Neural progenitor cell (in vitro differentiated cells): ENCODE results near the gene SLIT1. TPM values are rescaled to one million over a fixed set of nuclear protein-coding genes. Genes with fewer than 3 reads are reported as not detected.

Experiments
- DNase-seq: peaks from one replicate; pipeline ENCODE4 v3.0.0-alpha.2; 2016; ENCODE audit warnings: low spot score
- H2AFZ ChIP-seq: fragments of 200-600 bp; sonication (generic); replicated peaks from 2 replicates; pipeline ENCODE4 v1.6.1; 2016; ENCODE audit warnings: antibody characterized with exemption
- H3F3A ChIP-seq: fragments of 200-600 bp; sonication (generic); 2 replicates; pipeline ENCODE4 v1.6.1; 2016; ENCODE audit warnings: antibody characterized with exemption, low read depth
- H3K27ac ChIP-seq: fragments of 200-600 bp; sonication (generic); 2 replicates; pipeline ENCODE4 v1.5.1; 2016; ENCODE audit warnings: mild to moderate bottlenecking
- H3K27me3 ChIP-seq: fragments of 200-600 bp; sonication (generic); 2 replicates; pipeline ENCODE4 v1.6.1; 2016; ENCODE audit warnings: mild to moderate bottlenecking, moderate library complexity
- H3K36me3 ChIP-seq: fragments of 200-600 bp; sonication (generic); 2 replicates; pipeline ENCODE4 v1.5.1; 2016
- H3K4me1 ChIP-seq: fragments of 200-600 bp; sonication (generic); 2 replicates; pipeline ENCODE4 v1.6.1; 2016; ENCODE audit warnings: mixed run types
- H3K4me2 ChIP-seq: fragments of 200-600 bp; sonication (generic); 2 replicates; pipeline ENCODE4 v1.6.1; 2016
- H3K4me3 ChIP-seq: fragments of 200-600 bp; sonication (generic); 2 replicates; pipeline ENCODE4 v1.5.1; 2016
- H3K79me2 ChIP-seq: fragments of 200-600 bp; sonication (generic); 2 replicates; pipeline ENCODE4 v1.6.1; 2016; ENCODE audit warnings: low read depth
- H3K9ac ChIP-seq: fragments of 200-600 bp; sonication (generic); 2 replicates; pipeline ENCODE4 v1.6.1; 2016
- H3K9me3 ChIP-seq: fragments of 200-600 bp; sonication (generic); 2 replicates; pipeline ENCODE4 v1.5.1; 2016; ENCODE audit warnings: low read depth
- H4K20me1 ChIP-seq: fragments of 200-600 bp; sonication (generic); 2 replicates; pipeline ENCODE4 v1.6.1; 2016; ENCODE audit warnings: low read depth
- H3K27ac Mint-ChIP-seq: 3 replicates; pipeline ENCODE4 v1.8.0; 2021; ENCODE audit warnings: mixed read lengths
- H3K27me3 Mint-ChIP-seq: 2 replicates; pipeline ENCODE4 v1.8.0; 2022; ENCODE audit warnings: low read depth, mild to moderate bottlenecking, inconsistent platforms, moderate library complexity, mixed read lengths; ENCODE audit not compliant: insufficient read depth
- H3K36me3 Mint-ChIP-seq: 3 replicates; pipeline ENCODE4 v1.8.0; 2021; ENCODE audit warnings: mixed read lengths
- H3K4me1 Mint-ChIP-seq: 3 replicates; pipeline ENCODE4 v1.8.0; 2021; ENCODE audit warnings: mixed read lengths
- H3K4me3 Mint-ChIP-seq: 3 replicates; pipeline ENCODE4 v1.8.0; 2021; ENCODE audit warnings: mild to moderate bottlenecking, moderate library complexity, mixed read lengths
- H3K9me3 Mint-ChIP-seq: 3 replicates; pipeline ENCODE4 v1.8.0; 2020; ENCODE audit warnings: mixed read lengths
- EZH2 ChIP-seq: fragments of 200-600 bp; sonication (generic); IDR thresholded peaks from 2 replicates; pipeline ENCODE4 v1.6.1; 2017; ENCODE audit warnings: antibody characterized with exemption, mild to moderate bottlenecking, moderate library complexity
- EZH2phosphoT487 ChIP-seq: fragments of 200-600 bp; sonication (generic); IDR thresholded peaks from 2 replicates; pipeline ENCODE4 v1.6.1; 2017; ENCODE audit warnings: antibody characterized with exemption
- total RNA-seq: library from RNA; depleted of rRNA; stranded (reverse); fragments of >200 nt; gene quantifications from 2 replicates; pipeline ENCODE4 v1.2.3, GENCODE V29; 2015; ENCODE audit warnings: low replicate concordance
- TF ChIP-seq, protein P1 (sequence below): fragments of 200-600 bp; sonication (generic); IDR thresholded peaks from 2 replicates; pipeline ENCODE4 v1.5.1; 2017; ENCODE audit warnings: antibody characterized with exemption, mild to moderate bottlenecking

SLIT1 gene
- total RNA-seq, 1 donor from 2014 or later, result 0.92 TPM

- Histone ChIP-seq H3K79me2 (no peaks in the 10 kb centered on the region), H3K9me3 (no peaks in the 10 kb centered on the region), H2AFZ (no peak overlapping the region), H3K4me3 (no peak overlapping the region), H3F3A (peaks cover 27% of the 10 kb centered on the region), H3K4me2 (peak overlapping the region; percentile 73), H3K36me3 (no peaks in the 10 kb centered on the region), H4K20me1 (peaks cover 21% of the 10 kb centered on the region), H3K4me1 (peaks cover 26% of the 10 kb centered on the region), H3K27ac (peak overlapping the region; percentile 3), H3K27me3 (no peaks in the 10 kb centered on the region), H3K9ac (no peak overlapping the region)
- H3K9me3 Mint-ChIP-seq, result peaks cover 2% of the 10 kb centered on the region
- H3K36me3 Mint-ChIP-seq, result no peaks in the 10 kb centered on the region
- no peak for DNase-seq
- peaks cover 54% of the 10 kb centered on the region for H3K4me1 Mint-ChIP-seq
- peak overlapping the region; percentile 74 for H3K27ac Mint-ChIP-seq
- H3K4me3 Mint-ChIP-seq, result peak overlapping the region; percentile 49
- no peak for TF ChIP-seq EZH2
- TF ChIP-seq, protein P1, sequence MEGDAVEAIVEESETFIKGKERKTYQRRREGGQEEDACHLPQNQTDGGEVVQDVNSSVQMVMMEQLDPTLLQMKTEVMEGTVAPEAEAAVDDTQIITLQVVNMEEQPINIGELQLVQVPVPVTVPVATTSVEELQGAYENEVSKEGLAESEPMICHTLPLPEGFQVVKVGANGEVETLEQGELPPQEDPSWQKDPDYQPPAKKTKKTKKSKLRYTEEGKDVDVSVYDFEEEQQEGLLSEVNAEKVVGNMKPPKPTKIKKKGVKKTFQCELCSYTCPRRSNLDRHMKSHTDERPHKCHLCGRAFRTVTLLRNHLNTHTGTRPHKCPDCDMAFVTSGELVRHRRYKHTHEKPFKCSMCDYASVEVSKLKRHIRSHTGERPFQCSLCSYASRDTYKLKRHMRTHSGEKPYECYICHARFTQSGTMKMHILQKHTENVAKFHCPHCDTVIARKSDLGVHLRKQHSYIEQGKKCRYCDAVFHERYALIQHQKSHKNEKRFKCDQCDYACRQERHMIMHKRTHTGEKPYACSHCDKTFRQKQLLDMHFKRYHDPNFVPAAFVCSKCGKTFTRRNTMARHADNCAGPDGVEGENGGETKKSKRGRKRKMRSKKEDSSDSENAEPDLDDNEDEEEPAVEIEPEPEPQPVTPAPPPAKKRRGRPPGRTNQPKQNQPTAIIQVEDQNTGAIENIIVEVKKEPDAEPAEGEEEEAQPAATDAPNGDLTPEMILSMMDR, result no peak
- TF ChIP-seq EZH2phosphoT487, result no peak
- peaks cover 55% of the 10 kb centered on the region for H3K27me3 Mint-ChIP-seq
Observed at GRCh38 chr10:97150616-97151015, 35.1 kb downstream of the SLIT1 start.

GRCh38 chr10:97150013-97150595, 35.7 kb downstream of the SLIT1 start:
- no peak overlapping the region for H2AFZ ChIP-seq
- DNase-seq, result peak; percentile 74
- H3K4me1 ChIP-seq, result peaks cover 26% of the 10 kb centered on the region
- no peaks in the 10 kb centered on the region for H3K36me3 Mint-ChIP-seq
- H3K9me3 Mint-ChIP-seq, result peaks cover 2% of the 10 kb centered on the region
- H3K9me3 ChIP-seq, result no peaks in the 10 kb centered on the region
- H3K27me3 ChIP-seq, result no peaks in the 10 kb centered on the region
- peaks cover 21% of the 10 kb centered on the region for H4K20me1 ChIP-seq
- peak overlapping the region; percentile 75 for H3K4me3 Mint-ChIP-seq
- H3K4me3 ChIP-seq, result no peak overlapping the region
- H3K79me2 ChIP-seq, result no peaks in the 10 kb centered on the region
- peaks cover 53% of the 10 kb centered on the region for H3K27me3 Mint-ChIP-seq
- peaks cover 27% of the 10 kb centered on the region for H3F3A ChIP-seq
- H3K4me2 ChIP-seq, result peak overlapping the region; percentile 73
- peak overlapping the region; percentile 3 for H3K27ac ChIP-seq
- no peaks in the 10 kb centered on the region for H3K36me3 ChIP-seq
- H3K4me1 Mint-ChIP-seq, result peaks cover 54% of the 10 kb centered on the region
- H3K27ac Mint-ChIP-seq, result peak overlapping the region; percentile 95
- no peak overlapping the region for H3K9ac ChIP-seq
- TF ChIP-seq EZH2 (peak; percentile 32), EZH2phosphoT487 (no peak)

DNA sequence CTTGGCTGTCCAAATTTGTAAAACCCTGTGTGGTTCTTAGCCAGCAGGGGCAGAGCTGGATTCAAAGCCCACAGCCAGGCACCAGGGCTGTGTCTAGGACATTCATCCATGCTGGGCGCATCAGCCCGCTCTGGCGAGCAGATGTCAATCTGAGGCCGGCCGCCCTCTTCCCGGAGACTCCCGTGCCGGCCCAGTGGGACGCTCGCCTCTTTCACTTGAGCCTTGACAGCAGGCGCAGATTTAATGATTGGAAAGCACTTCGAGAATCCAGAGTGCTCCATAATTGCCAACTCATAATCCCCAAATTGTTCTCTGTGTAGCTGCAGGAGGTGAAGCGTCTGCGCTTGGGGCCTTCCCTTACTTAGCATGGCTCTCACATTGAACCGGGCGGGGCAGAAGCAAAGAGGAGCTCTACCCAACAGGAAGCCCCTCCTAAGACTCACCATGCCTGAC, 36.7 kb downstream of the SLIT1 start:
- Histone ChIP-seq H3K9me3 (no peaks in the 10 kb centered on the region), H3K79me2 (no peaks in the 10 kb centered on the region), H3K27ac (no peak overlapping the region), H4K20me1 (peaks cover 21% of the 10 kb centered on the region), H3K36me3 (no peaks in the 10 kb centered on the region), H3K4me1 (peaks cover 32% of the 10 kb centered on the region), H3K4me2 (peak overlapping the region; percentile 73), H3F3A (peaks cover 33% of the 10 kb centered on the region), H3K9ac (no peak overlapping the region), H3K27me3 (no peaks in the 10 kb centered on the region), H3K4me3 (no peak overlapping the region), H2AFZ (no peak overlapping the region)
- H3K9me3 Mint-ChIP-seq, result peaks cover 2% of the 10 kb centered on the region
- peak; percentile 73 for DNase-seq
- TF ChIP-seq EZH2, result no peak
- TF ChIP-seq EZH2phosphoT487, result no peak
- TF ChIP-seq, protein P1, result peak; percentile 21
- peaks cover 45% of the 10 kb centered on the region for H3K27me3 Mint-ChIP-seq
- peak overlapping the region; percentile 95 for H3K27ac Mint-ChIP-seq
- H3K36me3 Mint-ChIP-seq, result no peaks in the 10 kb centered on the region
- peak overlapping the region; percentile 75 for H3K4me3 Mint-ChIP-seq
- H3K4me1 Mint-ChIP-seq, result peaks cover 53% of the 10 kb centered on the region

DNA sequence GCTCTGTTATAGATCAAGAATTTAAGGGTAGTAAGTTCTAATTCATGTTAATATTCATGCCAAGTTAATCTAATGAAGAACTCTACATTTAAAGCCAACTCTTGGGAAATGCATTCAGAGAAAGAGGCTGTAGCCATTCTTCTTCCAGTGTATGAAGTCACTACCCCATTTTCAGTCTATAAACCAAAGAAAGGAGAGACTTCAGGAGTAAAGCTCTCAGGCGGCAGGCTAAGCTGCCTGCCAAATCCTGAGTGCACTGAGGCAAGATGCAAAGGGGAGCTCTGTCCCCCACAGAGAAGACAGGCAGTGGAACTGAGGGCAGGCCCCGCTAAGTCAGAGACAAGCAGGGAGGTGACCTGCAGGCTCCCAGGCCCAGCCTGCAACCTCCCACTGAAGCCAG, 41.5 kb downstream of the SLIT1 start:
- H2AFZ ChIP-seq, result no peak overlapping the region
- peaks cover 7% of the 10 kb centered on the region for H4K20me1 ChIP-seq
- TF ChIP-seq EZH2phosphoT487, result no peak
- TF ChIP-seq, protein P1, result no peak
- TF ChIP-seq EZH2, result no peak
- H3K9me3 ChIP-seq, result no peaks in the 10 kb centered on the region
- H3K9me3 Mint-ChIP-seq, result peaks cover 9% of the 10 kb centered on the region
- H3K9ac ChIP-seq, result no peak overlapping the region
- no peaks in the 10 kb centered on the region for H3K36me3 Mint-ChIP-seq
- H3K27me3 Mint-ChIP-seq, result peaks cover 34% of the 10 kb centered on the region
- H3K4me3 Mint-ChIP-seq, result no peak overlapping the region
- peaks cover 38% of the 10 kb centered on the region for H3K4me1 Mint-ChIP-seq
- H3K79me2 ChIP-seq, result no peaks in the 10 kb centered on the region
- H3K4me2 ChIP-seq, result no peak overlapping the region
- no peak overlapping the region for H3K27ac ChIP-seq
- no peaks in the 10 kb centered on the region for H3K36me3 ChIP-seq
- H3K27me3 ChIP-seq, result peaks cover 35% of the 10 kb centered on the region
- H3K4me3 ChIP-seq, result no peak overlapping the region
- peaks cover 31% of the 10 kb centered on the region for H3K4me1 ChIP-seq
- peak; percentile 49 for DNase-seq
- H3F3A ChIP-seq, result peaks cover 19% of the 10 kb centered on the region
- H3K27ac Mint-ChIP-seq, result peak overlapping the region; percentile 54
